ENCODE results near the gene PPP6R3. TPM values are rescaled to one million over a fixed set of nuclear protein-coding genes. Genes with fewer than 3 reads are reported as not detected.

PPP6R3 gene
- polyA plus RNA-seq, 1 donor from 2014 or later: 111 TPM

- H3K4me3 ChIP-seq (ENCODE audit: low read length): no peak overlapping the region
- H3K9me2 ChIP-seq (ENCODE audit: insufficient read depth, low read length): no peaks in the 10 kb centered on the region
- no peak overlapping the region for H3K4me2 ChIP-seq (ENCODE audit: low read length)
- H3K27me3 ChIP-seq (ENCODE audit: insufficient read depth, low read depth, low read length): no peaks in the 10 kb centered on the region
- TF ChIP-seq TAF1 (IDR thresholded peaks at IDR 0.05; ENCODE audit: low read depth) (no peak), CTCF (IDR thresholded peaks at IDR 0.05; ENCODE audit: poor library complexity, severe bottlenecking) (no peak), EZH2 (IDR thresholded peaks at IDR 0.05; ENCODE audit: borderline replicate concordance, insufficient read depth, low read length, poor library complexity, severe bottlenecking) (no peak), POLR2AphosphoS5 (IDR thresholded peaks at IDR 0.05) (no peak), EP300 (conservative IDR thresholded peaks at IDR 0.05; ENCODE audit: poor library complexity, severe bottlenecking) (no peak), RAD21 (conservative IDR thresholded peaks at IDR 0.05) (no peak), SMC3 (conservative IDR thresholded peaks at IDR 0.05; ENCODE audit: poor library complexity) (no peak), MXI1 (conservative IDR thresholded peaks at IDR 0.05; ENCODE audit: poor library complexity, severe bottlenecking) (no peak)
- TF ChIP-seq, protein P1, sequence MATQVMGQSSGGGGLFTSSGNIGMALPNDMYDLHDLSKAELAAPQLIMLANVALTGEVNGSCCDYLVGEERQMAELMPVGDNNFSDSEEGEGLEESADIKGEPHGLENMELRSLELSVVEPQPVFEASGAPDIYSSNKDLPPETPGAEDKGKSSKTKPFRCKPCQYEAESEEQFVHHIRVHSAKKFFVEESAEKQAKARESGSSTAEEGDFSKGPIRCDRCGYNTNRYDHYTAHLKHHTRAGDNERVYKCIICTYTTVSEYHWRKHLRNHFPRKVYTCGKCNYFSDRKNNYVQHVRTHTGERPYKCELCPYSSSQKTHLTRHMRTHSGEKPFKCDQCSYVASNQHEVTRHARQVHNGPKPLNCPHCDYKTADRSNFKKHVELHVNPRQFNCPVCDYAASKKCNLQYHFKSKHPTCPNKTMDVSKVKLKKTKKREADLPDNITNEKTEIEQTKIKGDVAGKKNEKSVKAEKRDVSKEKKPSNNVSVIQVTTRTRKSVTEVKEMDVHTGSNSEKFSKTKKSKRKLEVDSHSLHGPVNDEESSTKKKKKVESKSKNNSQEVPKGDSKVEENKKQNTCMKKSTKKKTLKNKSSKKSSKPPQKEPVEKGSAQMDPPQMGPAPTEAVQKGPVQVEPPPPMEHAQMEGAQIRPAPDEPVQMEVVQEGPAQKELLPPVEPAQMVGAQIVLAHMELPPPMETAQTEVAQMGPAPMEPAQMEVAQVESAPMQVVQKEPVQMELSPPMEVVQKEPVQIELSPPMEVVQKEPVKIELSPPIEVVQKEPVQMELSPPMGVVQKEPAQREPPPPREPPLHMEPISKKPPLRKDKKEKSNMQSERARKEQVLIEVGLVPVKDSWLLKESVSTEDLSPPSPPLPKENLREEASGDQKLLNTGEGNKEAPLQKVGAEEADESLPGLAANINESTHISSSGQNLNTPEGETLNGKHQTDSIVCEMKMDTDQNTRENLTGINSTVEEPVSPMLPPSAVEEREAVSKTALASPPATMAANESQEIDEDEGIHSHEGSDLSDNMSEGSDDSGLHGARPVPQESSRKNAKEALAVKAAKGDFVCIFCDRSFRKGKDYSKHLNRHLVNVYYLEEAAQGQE (IDR thresholded peaks at IDR 0.05; ENCODE audit: borderline replicate concordance): no peak
- H3K36me3 ChIP-seq (ENCODE audit: insufficient read depth, low read length): no peaks in the 10 kb centered on the region
- H3K9ac ChIP-seq (ENCODE audit: low read length): no peak overlapping the region
- no peaks in the 10 kb centered on the region for H3F3A ChIP-seq (ENCODE audit: insufficient read depth, low read length, poor library complexity, severe bottlenecking)
- H3K27ac ChIP-seq (ENCODE audit: low read length): no peak overlapping the region
- H3K79me2 ChIP-seq (replicated peaks; ENCODE audit: insufficient read depth, low read length): no peaks in the 10 kb centered on the region
- no peaks in the 10 kb centered on the region for H4K20me1 ChIP-seq (ENCODE audit: insufficient read depth)
- H3K9me3 ChIP-seq (ENCODE audit: low read length): no peaks in the 10 kb centered on the region
- no peak overlapping the region for H2AFZ ChIP-seq (ENCODE audit: low read depth, low read length)
Measured at GRCh38 chr11:68584991-68585524, 124.5 kb downstream of the PPP6R3 start.

DNA sequence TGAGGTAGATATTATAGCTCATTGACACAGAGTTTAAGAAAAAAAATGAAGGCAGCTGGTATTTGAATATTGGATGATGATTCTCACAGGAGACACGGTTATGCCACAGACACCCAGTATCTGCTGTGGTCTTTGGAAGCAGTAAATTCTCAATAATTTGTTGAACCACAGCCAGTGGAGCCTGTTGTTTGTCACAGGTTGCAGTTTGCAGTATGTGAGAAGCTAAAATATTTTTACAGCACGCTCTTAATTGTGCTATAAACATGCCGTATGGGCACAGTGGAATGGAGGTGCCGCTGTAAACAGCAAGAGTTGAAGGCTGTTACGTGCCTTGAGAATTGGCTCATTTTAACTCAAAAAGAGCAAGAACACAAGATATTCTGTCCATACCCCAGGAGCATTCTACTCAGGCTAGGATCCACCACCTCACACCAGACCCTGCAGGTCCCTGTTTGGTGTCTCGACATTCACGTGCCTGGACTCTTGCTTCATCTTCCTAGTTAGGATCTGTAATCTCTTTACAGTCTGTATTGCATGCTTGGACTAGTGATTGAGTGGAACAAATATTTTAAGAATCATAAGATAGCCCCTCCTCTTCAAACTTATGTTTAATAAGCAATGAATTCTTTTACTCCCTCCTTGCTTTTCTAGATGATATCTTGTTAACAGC lies 129.1 kb downstream of the PPP6R3 start:
- no peak overlapping the region for H3K4me3 ChIP-seq (ENCODE audit: low read length)
- H3K27ac ChIP-seq (ENCODE audit: low read length): no peak overlapping the region
- no peaks in the 10 kb centered on the region for H3K9me3 ChIP-seq (ENCODE audit: low read length)
- no peaks in the 10 kb centered on the region for H3K27me3 ChIP-seq (ENCODE audit: insufficient read depth, low read depth, low read length)
- H3K36me3 ChIP-seq (ENCODE audit: insufficient read depth, low read length): peaks cover 7% of the 10 kb centered on the region
- H3K4me2 ChIP-seq (ENCODE audit: low read length): no peak overlapping the region
- no peaks in the 10 kb centered on the region for H3K79me2 ChIP-seq (replicated peaks; ENCODE audit: insufficient read depth, low read length)
- H3K9me2 ChIP-seq (ENCODE audit: insufficient read depth, low read length): no peaks in the 10 kb centered on the region
- H3K9ac ChIP-seq (ENCODE audit: low read length): no peak overlapping the region
- H3F3A ChIP-seq (ENCODE audit: insufficient read depth, low read length, poor library complexity, severe bottlenecking): no peaks in the 10 kb centered on the region
- no peak overlapping the region for H2AFZ ChIP-seq (ENCODE audit: low read depth, low read length)
- TF ChIP-seq SMC3 (conservative IDR thresholded peaks at IDR 0.05; ENCODE audit: poor library complexity) (no peak), EZH2 (IDR thresholded peaks at IDR 0.05; ENCODE audit: borderline replicate concordance, insufficient read depth, low read length, poor library complexity, severe bottlenecking) (no peak), CTCF (IDR thresholded peaks at IDR 0.05; ENCODE audit: poor library complexity, severe bottlenecking) (no peak), POLR2AphosphoS5 (IDR thresholded peaks at IDR 0.05) (no peak), TAF1 (IDR thresholded peaks at IDR 0.05; ENCODE audit: low read depth) (no peak)
- TF ChIP-seq, protein P1 (IDR thresholded peaks at IDR 0.05; ENCODE audit: borderline replicate concordance): no peak
- H4K20me1 ChIP-seq (ENCODE audit: insufficient read depth): no peaks in the 10 kb centered on the region

Measured in neural cell (in vitro differentiated cells).